ENCODE results near the gene STARD7. TPM values are rescaled to one million over a fixed set of nuclear protein-coding genes. Genes with fewer than 3 reads are reported as not detected.

STARD7 gene
- total and polyA plus RNA-seq, 2 of the 13 experiments (the other 11 are each of a cell fraction or from before 2014, with no cell fraction given): 88.2 to 300 TPM

DNA sequence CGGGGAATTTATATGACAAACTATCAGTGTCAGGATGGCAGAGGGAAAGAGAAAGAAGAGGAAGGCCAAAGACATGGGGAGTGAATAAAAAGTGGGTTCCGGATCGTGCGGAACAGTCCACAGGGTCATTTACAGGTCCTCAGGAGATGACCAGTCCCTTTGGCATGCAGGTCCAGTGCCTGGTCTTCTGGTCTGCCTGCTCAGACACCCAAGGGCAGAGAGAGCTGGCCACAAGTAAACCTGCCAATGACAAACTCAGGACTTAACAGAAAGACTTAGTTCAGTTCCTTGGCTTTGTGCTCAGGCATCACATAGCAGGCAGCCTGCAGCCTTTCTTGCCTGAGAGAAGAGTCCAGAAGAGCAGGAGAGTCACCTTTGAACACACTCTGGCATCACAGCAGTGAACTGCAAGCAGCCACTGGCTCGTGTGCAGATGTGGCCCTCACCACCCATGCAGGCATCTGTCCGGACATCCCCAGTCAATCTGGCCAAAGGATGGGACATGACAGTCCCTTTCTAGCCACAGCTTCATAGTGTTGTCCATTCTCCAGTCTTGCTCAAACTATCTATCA is 43.2 kb upstream of the STARD7 start (continued):
- TF ChIP-seq HOXA7 (CRISPR knock-in tag; IDR thresholded peaks at IDR 0.05): no peak
- peak; percentile 82 for TF ChIP-seq FOSL2 (CRISPR knock-in tag; IDR thresholded peaks at IDR 0.05)
- TF ChIP-seq ZNF549 (CRISPR knock-in tag; IDR thresholded peaks at IDR 0.05): no peak
- no peak for TF ChIP-seq DNMT3B (CRISPR knock-in tag; conservative IDR thresholded peaks at IDR 0.05)
- 0 out of 2 replicates have a peak, but pooled peaks have one; percentile 69 for TF ChIP-seq ZKSCAN8 (CRISPR knock-in tag; IDR thresholded peaks at IDR 0.05; ENCODE audit: borderline replicate concordance)
- no peak for TF ChIP-seq FOXP1 (IDR thresholded peaks at IDR 0.05)
- no peak for TF ChIP-seq FOXP1 (CRISPR knock-in tag; IDR thresholded peaks at IDR 0.05)
- TF ChIP-seq PITX1 (CRISPR knock-in tag; IDR thresholded peaks at IDR 0.05): 0 out of 2 replicates have a peak, but pooled peaks have one; percentile 43
- TF ChIP-seq ZNF720 (CRISPR knock-in tag; IDR thresholded peaks at IDR 0.05): no peak
- TF ChIP-seq KLF15 (CRISPR knock-in tag; IDR thresholded peaks at IDR 0.05; ENCODE audit: borderline replicate concordance): no peak
- no peak for TF ChIP-seq YEATS4 (CRISPR knock-in tag; IDR thresholded peaks at IDR 0.05; ENCODE audit: borderline replicate concordance)
- TF ChIP-seq, protein P1, sequence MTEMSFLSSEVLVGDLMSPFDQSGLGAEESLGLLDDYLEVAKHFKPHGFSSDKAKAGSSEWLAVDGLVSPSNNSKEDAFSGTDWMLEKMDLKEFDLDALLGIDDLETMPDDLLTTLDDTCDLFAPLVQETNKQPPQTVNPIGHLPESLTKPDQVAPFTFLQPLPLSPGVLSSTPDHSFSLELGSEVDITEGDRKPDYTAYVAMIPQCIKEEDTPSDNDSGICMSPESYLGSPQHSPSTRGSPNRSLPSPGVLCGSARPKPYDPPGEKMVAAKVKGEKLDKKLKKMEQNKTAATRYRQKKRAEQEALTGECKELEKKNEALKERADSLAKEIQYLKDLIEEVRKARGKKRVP (CRISPR knock-in tag; IDR thresholded peaks at IDR 0.05): 0 out of 4 replicates have a peak, but pooled peaks of 1 of the 2 experiments have one; percentile 16
- peak in 1 of 2 experiments; percentile 58; a peak in 1 of 4 replicates for TF ChIP-seq KLF16 (CRISPR knock-in tag; IDR thresholded peaks at IDR 0.05)
- TF ChIP-seq STAT5B (CRISPR knock-in tag; IDR thresholded peaks at IDR 0.05): no peak
- TF ChIP-seq SUZ12 (IDR thresholded peaks at IDR 0.05; ENCODE audit: low read depth, low read length): no peak
- no peak for TF ChIP-seq NFATC3 (CRISPR knock-in tag; IDR thresholded peaks at IDR 0.05)
- TF ChIP-seq, protein P2, sequence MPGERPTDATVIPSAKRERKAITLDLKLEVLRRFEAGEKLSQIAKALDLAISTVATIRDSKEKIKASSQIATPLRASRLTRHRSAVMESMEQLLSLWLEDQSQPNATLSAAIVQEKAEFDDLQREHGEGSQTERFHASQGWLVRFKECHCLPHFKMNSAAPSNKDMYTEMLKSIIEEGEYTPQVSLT (CRISPR knock-in tag; IDR thresholded peaks at IDR 0.05; ENCODE audit: borderline replicate concordance, low read depth): no peak
- TF ChIP-seq, protein P3, sequence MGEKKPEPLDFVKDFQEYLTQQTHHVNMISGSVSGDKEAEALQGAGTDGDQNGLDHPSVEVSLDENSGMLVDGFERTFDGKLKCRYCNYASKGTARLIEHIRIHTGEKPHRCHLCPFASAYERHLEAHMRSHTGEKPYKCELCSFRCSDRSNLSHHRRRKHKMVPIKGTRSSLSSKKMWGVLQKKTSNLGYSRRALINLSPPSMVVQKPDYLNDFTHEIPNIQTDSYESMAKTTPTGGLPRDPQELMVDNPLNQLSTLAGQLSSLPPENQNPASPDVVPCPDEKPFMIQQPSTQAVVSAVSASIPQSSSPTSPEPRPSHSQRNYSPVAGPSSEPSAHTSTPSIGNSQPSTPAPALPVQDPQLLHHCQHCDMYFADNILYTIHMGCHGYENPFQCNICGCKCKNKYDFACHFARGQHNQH (CRISPR knock-in tag; IDR thresholded peaks at IDR 0.05): peak; percentile 74; the same call in 1 of the 2 replicates
- no peak for TF ChIP-seq ZNF883 (CRISPR knock-in tag; IDR thresholded peaks at IDR 0.05; ENCODE audit: not compliant biosample characterization)
- peak; percentile 67; the same call in 1 of the 2 replicates for TF ChIP-seq IRF2 (CRISPR knock-in tag; IDR thresholded peaks at IDR 0.05)
- no peak for TF ChIP-seq ZNF616 (CRISPR knock-in tag; IDR thresholded peaks at IDR 0.05; ENCODE audit: low read depth)
- TF ChIP-seq MED1 (CRISPR knock-in tag; IDR thresholded peaks at IDR 0.05): peak; percentile 63
- TF ChIP-seq, protein P4, sequence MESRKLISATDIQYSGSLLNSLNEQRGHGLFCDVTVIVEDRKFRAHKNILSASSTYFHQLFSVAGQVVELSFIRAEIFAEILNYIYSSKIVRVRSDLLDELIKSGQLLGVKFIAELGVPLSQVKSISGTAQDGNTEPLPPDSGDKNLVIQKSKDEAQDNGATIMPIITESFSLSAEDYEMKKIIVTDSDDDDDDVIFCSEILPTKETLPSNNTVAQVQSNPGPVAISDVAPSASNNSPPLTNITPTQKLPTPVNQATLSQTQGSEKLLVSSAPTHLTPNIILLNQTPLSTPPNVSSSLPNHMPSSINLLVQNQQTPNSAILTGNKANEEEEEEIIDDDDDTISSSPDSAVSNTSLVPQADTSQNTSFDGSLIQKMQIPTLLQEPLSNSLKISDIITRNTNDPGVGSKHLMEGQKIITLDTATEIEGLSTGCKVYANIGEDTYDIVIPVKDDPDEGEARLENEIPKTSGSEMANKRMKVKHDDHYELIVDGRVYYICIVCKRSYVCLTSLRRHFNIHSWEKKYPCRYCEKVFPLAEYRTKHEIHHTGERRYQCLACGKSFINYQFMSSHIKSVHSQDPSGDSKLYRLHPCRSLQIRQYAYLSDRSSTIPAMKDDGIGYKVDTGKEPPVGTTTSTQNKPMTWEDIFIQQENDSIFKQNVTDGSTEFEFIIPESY (CRISPR knock-in tag; IDR thresholded peaks at IDR 0.05): peak; percentile 29; the same call in 1 of the 2 replicates
- TF ChIP-seq ZBTB8A (CRISPR knock-in tag; IDR thresholded peaks at IDR 0.05; ENCODE audit: borderline replicate concordance, low read depth): no peak
- TF ChIP-seq TBL1XR1 (IDR thresholded peaks at IDR 0.05; ENCODE audit: borderline replicate concordance, low read length, partially characterized antibody): peak; percentile 48
- TF ChIP-seq SALL1 (CRISPR knock-in tag; IDR thresholded peaks at IDR 0.05): peak; percentile 59
- no peak for TF ChIP-seq GABPA (IDR thresholded peaks at IDR 0.05; ENCODE audit: low read depth, low read length)
- peak; percentile 61; the same call in 1 of the 2 replicates for TF ChIP-seq GABPA (CRISPR knock-in tag; IDR thresholded peaks at IDR 0.05; ENCODE audit: low read depth)
